Loucy (cell line): Measurements from ENCODE around the gene PARP6.

Experiments
- EZH2phosphoT487 ChIP-seq: fragments of 200-600 bp; IDR thresholded peaks from 2 replicates; pipeline ENCODE4 v1.6.1; 2018; ENCODE audit warnings: antibody characterized with exemption, mild to moderate bottlenecking, moderate library complexity, borderline replicate concordance
- TF ChIP-seq, protein P1 (sequence below): fragments of 200-600 bp; sonication (generic); conservative IDR thresholded peaks from 2 replicates; pipeline ENCODE4 v1.5.1; 2014; ENCODE audit warnings: mild to moderate bottlenecking, antibody characterized with exemption, low read length

DNA sequence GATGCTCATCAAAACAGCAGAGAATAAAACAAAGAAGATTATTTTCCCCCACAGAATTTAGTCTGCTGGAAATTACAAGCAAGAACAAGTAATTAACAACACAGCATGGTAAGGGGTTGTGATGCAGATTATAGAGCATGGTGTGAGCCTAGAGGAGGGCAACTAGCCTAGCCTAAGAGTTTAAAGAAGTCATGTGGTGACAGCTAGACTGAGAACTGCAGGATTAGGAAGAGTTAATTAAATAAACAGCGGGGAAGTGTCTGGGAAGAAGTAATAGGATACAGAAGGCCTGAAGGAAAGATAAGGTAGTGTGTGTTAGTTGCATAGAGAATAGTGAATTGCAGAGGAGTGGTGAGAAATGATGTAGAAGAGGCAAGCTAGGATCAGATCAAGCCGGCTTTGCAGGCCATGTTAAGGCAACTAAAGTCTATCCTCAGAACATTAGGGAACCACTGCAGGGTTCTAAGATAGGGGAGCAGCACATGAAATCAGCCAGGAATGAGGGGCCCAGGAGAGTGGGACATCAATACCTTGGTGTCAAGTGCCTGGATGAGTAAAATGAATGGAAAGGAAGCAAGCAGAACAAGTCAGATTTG lies 29.5 kb downstream of the PARP6 start:
- TF ChIP-seq, protein P1, sequence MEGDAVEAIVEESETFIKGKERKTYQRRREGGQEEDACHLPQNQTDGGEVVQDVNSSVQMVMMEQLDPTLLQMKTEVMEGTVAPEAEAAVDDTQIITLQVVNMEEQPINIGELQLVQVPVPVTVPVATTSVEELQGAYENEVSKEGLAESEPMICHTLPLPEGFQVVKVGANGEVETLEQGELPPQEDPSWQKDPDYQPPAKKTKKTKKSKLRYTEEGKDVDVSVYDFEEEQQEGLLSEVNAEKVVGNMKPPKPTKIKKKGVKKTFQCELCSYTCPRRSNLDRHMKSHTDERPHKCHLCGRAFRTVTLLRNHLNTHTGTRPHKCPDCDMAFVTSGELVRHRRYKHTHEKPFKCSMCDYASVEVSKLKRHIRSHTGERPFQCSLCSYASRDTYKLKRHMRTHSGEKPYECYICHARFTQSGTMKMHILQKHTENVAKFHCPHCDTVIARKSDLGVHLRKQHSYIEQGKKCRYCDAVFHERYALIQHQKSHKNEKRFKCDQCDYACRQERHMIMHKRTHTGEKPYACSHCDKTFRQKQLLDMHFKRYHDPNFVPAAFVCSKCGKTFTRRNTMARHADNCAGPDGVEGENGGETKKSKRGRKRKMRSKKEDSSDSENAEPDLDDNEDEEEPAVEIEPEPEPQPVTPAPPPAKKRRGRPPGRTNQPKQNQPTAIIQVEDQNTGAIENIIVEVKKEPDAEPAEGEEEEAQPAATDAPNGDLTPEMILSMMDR = no peak
- TF ChIP-seq EZH2phosphoT487 = no peak
